Right cardiac atrium (tissue), 5 donors: ENCODE data around the gene FCAMR. TPM values are rescaled to one million over a fixed set of nuclear protein-coding genes. Genes with fewer than 3 reads are reported as not detected.

ENCODE experiments used
- ATAC-seq, 2 donors: fragments of 200-7000 bp; cut with Tn5 transposase; one replicate each; pipeline versions ENCODE4 v1.8.0 to v1.9.1; 2020; ENCODE audit warnings: moderate library complexity in 2 of 2, mild to moderate bottlenecking in 1 of 2
- DNase-seq, 3 donors: peaks; one replicate each; pipeline ENCODE4 v3.0.0-alpha.2; 2020
- H3K27ac ChIP-seq: one replicate; pipeline ENCODE4 v1.5.1; 2013; ENCODE audit warnings: mild to moderate bottlenecking, low read length, control low read depth, moderate library complexity
- H3K27me3 ChIP-seq: one replicate; pipeline ENCODE4 v1.6.1; 2013; ENCODE audit not compliant: control insufficient read depth, insufficient read depth
- H3K4me1 ChIP-seq: one replicate; pipeline ENCODE4 v1.6.1; 2013; ENCODE audit warnings: low read length; ENCODE audit not compliant: control insufficient read depth, insufficient read depth
- H3K4me3 ChIP-seq: one replicate; pipeline ENCODE4 v1.5.1; 2013; ENCODE audit warnings: low read length, control low read depth
- H3K9me3 ChIP-seq: one replicate; pipeline ENCODE4 v1.6.1; 2013; ENCODE audit warnings: low read length; ENCODE audit not compliant: control insufficient read depth
- WGBS: extraction: QIAGEN DNeasy Blood & Tissue Kit; methylation state at CpG from one replicate; pipeline ENCODE4 v1.1.7; 2013; 5-methylcytosine and 5-hydroxymethylcytosine counted together
- intact Hi-C, 4 donors: fragments of 100-400 bp; cut with DNase I; formaldehyde crosslinking; loops; one replicate each; pipeline versions ENCODE4 v1.11.0 to v1.14.0; 2022 to 2023
- polyA plus RNA-seq: library from polyadenylated mRNA; stranded (reverse); fragments of 200-250 nt; gene quantifications from one replicate; pipeline ENCODE4 v1.2.3, GENCODE V29; 2013
- total RNA-seq, 4 donors: library from RNA; stranded (reverse); fragmentation: NEBNext Ultra II Directional; extraction: Animal tissue kit (Norgen Biotek cat#: 25700); gene quantifications; one replicate each; pipeline ENCODE4 v1.2.1, GENCODE V29; 2021
- donor health status: healthy with polysubstance abuse.
- donor health status: DM: no; HTN: yes; CAD: no.
- donor health status: DM: no; HTN: no; CAD: no.
- donor health status: DM: no; HTN: yes; CAD: no; lungs with severe emphysema.
- donor health status: DM: yes; HTN: yes; CAD: no.

Gene FCAMR
- total and polyA plus RNA-seq, 5 donors, result not detected

DNA sequence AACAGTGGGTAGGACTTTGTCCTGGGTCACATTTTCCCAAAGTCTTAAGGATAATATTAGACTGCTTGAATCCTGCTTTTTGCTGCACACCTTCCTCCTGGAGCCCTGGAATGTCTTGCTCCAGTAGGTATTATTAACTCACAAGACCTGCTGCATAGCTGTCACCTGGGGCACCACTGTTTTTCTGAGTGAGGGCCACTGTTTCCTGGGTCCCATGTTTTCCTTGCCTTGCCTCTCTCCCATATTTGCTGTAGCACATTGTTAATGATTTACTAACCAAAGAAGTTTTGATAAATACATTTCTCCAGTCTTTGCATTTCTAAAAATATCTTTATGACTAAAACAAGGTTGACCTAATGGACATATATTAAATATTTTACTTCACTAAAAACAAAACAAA lies 22.5 kb upstream of the FCAMR start:
- H3K9me3 ChIP-seq, result no peaks in the 10 kb centered on the region
- no peak overlapping the region for H3K27ac ChIP-seq
- ATAC-seq, result no peak
- no peak for DNase-seq
- H3K4me1 ChIP-seq, result no peaks in the 10 kb centered on the region
- H3K4me3 ChIP-seq, result no peak overlapping the region
- no peaks in the 10 kb centered on the region for H3K27me3 ChIP-seq
- intact Hi-C loops, result no loop called here

DNA sequence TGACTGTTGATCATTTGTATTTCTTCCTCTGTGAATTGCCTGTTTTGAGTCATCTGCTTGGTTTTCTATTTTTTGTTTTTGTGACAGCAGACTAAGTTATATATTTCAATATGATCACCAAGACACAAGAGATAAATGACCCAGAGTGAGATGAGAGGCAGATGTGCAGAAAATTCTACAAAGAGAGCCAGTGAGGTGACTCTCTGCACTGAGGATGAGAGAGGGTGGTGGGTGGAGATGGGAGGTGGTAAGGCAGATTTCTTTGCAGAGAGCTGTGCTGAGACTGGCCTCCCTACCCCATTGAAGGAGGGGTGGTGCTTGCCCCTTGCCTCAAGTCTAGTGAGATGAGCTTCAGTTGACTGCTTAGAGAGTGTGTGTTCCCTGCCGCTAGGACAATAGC lies 17.6 kb upstream of the FCAMR start:
- H3K4me1 ChIP-seq, result no peaks in the 10 kb centered on the region
- no peak overlapping the region for H3K27ac ChIP-seq
- no peaks in the 10 kb centered on the region for H3K9me3 ChIP-seq
- no peak for ATAC-seq
- intact Hi-C loops, result loop anchor here in 1 of 4 donors (10.0 kb wide), 1 partner anchor 353 kb away; the partner anchor contains the start of gene DYRK3
- no peak for DNase-seq
- no peaks in the 10 kb centered on the region for H3K27me3 ChIP-seq
- H3K4me3 ChIP-seq, result no peak overlapping the region
- 93% methylated on average over 1 of the region's 1 CpG for WGBS

DNA sequence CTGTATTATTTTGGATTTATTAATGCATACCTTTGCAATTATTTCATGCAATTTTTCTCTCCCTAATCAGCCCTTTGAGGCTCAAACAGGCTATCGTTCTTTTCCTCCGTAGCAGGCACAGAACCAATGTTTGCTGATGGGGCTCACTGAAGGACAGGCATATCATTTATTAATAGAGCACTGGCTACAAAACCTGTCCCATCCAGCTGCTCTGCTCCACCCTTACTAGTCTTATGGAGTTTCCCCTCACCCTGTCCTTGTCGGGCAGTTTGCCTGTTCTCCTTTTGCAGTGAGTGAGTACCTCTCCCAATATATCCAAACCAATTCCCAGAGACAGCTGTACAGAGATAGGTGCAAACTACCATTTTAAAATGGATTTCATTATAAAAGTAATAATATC lies 16.6 kb upstream of the FCAMR start:
- intact Hi-C loops, result loop anchor here in 1 of 4 donors (10.0 kb wide), 1 partner anchor 352 kb away; the partner anchor contains the start of gene DYRK3
- H3K4me1 ChIP-seq, result no peaks in the 10 kb centered on the region
- no peak overlapping the region for H3K4me3 ChIP-seq
- no peaks in the 10 kb centered on the region for H3K27me3 ChIP-seq
- DNase-seq (no peak), ATAC-seq (no peak)
- no peak overlapping the region for H3K27ac ChIP-seq
- H3K9me3 ChIP-seq, result no peaks in the 10 kb centered on the region
- 57% methylated on average over 3 of the region's 3 CpGs for WGBS

DNA sequence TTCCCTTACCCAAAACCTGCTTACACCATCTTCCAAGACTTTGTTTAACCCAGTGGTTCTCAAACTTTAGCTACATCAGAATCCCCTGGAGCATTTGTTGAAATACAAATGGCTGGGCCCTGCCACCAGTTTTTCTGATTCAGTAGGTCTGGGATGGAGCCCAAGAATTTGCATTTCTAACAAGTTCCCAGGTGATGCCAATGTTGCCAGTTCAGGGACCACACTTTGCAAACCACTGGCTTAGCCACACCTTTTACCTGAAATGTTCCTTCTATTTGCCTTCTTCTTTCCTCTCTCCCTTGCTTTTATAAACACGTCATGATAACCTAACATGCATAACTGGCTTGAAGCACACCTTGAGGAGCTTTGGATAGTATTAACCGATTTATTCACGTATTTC lies 16.1 kb upstream of the FCAMR start:
- ATAC-seq (no peak), DNase-seq (no peak)
- H3K27me3 ChIP-seq, result no peaks in the 10 kb centered on the region
- WGBS, result 80% methylated on average over 3 of the region's 3 CpGs
- intact Hi-C loops, result loop anchor here in 1 of 4 donors (10.0 kb wide), 1 partner anchor 352 kb away; the partner anchor contains the start of gene DYRK3
- no peak overlapping the region for H3K27ac ChIP-seq
- H3K4me1 ChIP-seq, result no peaks in the 10 kb centered on the region
- H3K9me3 ChIP-seq, result no peaks in the 10 kb centered on the region
- H3K4me3 ChIP-seq, result no peak overlapping the region

DNA sequence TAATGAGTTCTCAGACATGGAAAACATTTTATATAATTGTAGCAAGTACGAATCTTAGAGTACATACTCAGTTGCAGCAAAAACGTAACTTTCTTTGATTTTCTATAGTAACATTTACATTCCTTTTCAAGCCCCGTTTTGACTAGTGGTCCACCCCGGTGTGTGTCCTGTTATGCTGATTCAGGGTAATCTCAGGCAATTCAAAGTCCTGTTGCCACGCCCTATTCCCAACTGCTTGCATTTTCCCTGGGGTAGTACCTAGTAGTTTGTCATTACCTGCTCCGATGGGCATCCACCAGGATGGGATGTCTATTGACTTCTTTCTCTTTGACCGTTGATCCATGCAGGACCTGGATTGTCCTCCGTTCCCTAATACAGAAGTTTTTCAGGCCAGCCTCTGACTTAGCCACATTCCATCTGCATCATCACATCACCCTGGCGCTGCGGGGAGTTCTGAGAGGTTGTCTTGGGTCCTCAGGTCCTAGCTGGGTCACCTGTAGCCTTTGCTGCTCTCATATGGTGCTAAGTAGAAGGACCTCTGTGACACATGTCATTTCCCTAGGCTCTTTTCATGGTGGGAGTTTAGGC lies 15.0 kb upstream of the FCAMR start:
- 65% methylated on average over 10 of the region's 10 CpGs for WGBS
- Histone ChIP-seq H3K4me1 (no peaks in the 10 kb centered on the region), H3K27me3 (no peaks in the 10 kb centered on the region), H3K4me3 (no peak overlapping the region), H3K9me3 (no peaks in the 10 kb centered on the region), H3K27ac (no peak overlapping the region)
- DNase-seq (no peak), ATAC-seq (no peak)
- intact Hi-C loops, result loop anchor here in 1 of 4 donors (10.0 kb wide), 1 partner anchor 350 kb away; the partner anchor contains the start of gene DYRK3

DNA sequence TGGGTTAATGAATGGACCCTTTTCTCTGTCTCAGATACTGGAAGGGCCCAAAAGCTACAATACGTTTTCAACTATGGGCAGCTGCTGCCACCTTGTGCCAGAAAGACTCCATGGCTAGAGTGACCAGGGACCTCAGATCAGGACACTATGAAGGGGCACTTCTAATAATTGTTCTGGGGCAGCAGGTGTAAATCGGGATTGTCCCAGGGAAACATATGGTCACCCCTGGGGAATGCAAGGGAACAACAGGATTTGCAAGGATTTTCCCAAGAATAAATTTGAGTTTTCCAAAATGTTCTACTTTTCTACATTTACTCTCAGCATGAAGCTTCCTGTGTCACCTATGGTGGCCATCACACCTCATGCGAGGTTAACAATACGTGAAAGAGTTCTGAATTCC lies 12.0 kb upstream of the FCAMR start:
- WGBS, result 26% methylated on average over 4 of the region's 4 CpGs
- DNase-seq, result peak; percentile 27 to 61 (median 58)
- intact Hi-C loops, result loop anchor here in 1 of 4 donors (10.0 kb wide), 1 partner anchor 347 kb away; the partner anchor contains the start of gene DYRK3

DNA sequence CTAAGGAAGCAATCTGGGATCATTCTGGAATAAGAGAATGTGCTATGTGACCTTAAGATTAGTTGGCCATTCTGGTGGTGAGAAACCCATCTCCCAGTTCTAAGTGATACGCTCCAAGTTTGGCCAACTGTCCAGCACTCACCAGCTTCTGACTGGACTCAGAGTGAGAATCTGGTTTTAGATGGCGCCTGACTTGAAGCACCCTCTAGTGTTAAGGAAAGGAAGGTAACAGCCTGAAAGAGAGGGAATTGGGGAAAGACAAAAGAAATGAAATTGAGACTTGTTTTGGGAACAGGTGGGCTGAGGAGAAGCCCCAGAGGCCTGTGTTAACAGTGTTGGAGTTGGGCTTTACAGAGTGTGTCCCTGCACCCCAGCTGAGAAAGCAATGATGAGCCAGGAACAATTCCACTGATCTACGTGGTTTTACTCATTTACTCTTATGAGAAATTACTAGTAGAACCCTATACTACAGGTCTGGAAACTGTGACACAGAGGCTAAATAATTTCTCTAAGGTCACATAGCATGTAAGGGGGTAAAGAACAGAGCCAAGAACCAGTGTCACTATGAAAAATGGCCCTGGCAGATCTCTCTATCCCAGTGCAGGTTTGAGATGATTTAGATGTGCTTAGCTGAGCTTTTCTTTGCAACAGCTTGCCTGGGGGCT lies 9.3 kb upstream of the FCAMR start:
- Histone ChIP-seq H3K27me3 (no peaks in the 10 kb centered on the region), H3K4me1 (no peaks in the 10 kb centered on the region), H3K9me3 (no peaks in the 10 kb centered on the region), H3K4me3 (no peak overlapping the region), H3K27ac (no peak overlapping the region)
- ATAC-seq (no peak), DNase-seq (no peak)
- WGBS, result 79% methylated on average over 3 of the region's 3 CpGs
- intact Hi-C loops, result loop anchor here in 1 of 4 donors (10.0 kb wide), 1 partner anchor 345 kb away; the partner anchor contains the start of gene DYRK3

More for the DNA sequence above, 12.0 kb upstream of the FCAMR start:
- H3K27ac ChIP-seq, result no peak overlapping the region
- H3K4me1 ChIP-seq, result no peaks in the 10 kb centered on the region
- no peak overlapping the region for H3K4me3 ChIP-seq
- peak; percentile 78 to 80 for ATAC-seq
- H3K9me3 ChIP-seq, result no peaks in the 10 kb centered on the region
- H3K27me3 ChIP-seq, result no peaks in the 10 kb centered on the region

DNA sequence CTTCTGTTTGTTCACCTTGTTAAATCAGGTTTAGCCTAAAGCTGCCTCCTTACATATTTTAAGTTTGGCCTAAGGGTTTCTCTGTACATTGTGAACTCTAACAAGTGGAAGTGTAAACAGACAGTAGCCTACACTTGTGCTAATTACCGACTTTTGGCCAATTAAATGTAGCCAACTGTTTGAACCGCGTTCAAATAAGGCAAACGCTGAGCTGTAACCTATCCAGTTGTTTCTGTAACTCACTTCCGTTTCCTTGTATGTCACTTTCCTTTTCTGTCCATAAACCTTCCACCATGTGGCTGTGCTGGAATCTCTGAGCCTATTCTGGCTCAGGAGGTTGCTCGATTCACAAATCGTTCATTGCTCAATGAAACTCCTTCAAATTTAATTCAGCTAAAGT lies 8.0 kb upstream of the FCAMR start:
- WGBS, result 83% methylated on average over 7 of the region's 7 CpGs
- H3K27me3 ChIP-seq, result no peaks in the 10 kb centered on the region
- no peak overlapping the region for H3K27ac ChIP-seq
- H3K4me3 ChIP-seq, result no peak overlapping the region
- no peak for DNase-seq
- ATAC-seq, result no peak
- intact Hi-C loops, result no loop called here
- no peaks in the 10 kb centered on the region for H3K9me3 ChIP-seq
- no peaks in the 10 kb centered on the region for H3K4me1 ChIP-seq

DNA sequence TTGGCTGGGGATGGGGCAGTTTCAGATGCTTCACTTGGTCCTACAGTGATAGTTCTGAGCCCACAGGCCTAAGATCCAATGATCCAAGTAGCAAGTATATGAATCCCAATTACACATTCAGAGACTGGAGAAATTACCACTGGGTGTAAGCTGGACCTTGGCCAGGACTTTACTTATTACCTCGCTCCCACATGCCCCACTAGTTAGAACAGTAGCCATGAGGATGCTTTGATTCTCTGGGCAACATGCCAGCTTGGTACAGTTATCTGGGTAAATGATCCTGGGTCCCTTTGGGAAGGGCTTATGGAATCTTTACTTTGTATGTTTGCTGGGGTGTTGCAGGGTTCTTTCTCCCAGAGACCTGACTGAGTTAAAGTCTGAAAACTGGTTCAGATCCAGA lies 5.0 kb upstream of the FCAMR start:
- ATAC-seq (no peak), DNase-seq (no peak)
- 70% methylated on average over 1 of the region's 1 CpG for WGBS
- Histone ChIP-seq H3K4me1 (no peaks in the 10 kb centered on the region), H3K4me3 (no peak overlapping the region), H3K27ac (no peak overlapping the region), H3K27me3 (no peaks in the 10 kb centered on the region), H3K9me3 (no peaks in the 10 kb centered on the region)
- intact Hi-C loops, result no loop called here

DNA sequence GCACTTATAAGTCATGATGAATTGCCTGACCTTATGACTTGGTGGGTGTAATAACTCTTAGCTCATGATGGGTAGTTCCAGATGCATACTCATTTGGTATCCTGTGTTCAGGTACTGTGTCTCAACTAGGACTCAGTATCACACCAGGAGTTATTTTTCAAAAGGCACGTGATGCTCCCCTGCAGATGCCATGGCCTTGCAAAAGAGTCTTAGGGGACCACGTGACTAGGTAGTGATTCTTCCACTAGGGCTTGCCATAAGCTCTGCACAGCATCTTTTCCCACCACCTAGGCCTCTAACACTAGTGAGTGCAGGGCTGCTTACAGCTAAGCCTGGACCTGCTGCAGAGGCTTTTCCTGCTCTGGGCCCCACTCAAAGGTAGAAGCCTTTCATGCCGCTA lies 3.9 kb upstream of the FCAMR start:
- no peaks in the 10 kb centered on the region for H3K4me1 ChIP-seq
- H3K4me3 ChIP-seq, result no peak overlapping the region
- no peaks in the 10 kb centered on the region for H3K9me3 ChIP-seq
- H3K27me3 ChIP-seq, result no peaks in the 10 kb centered on the region
- intact Hi-C loops, result no loop called here
- WGBS, result 89% methylated on average over 3 of the region's 3 CpGs
- no peak for ATAC-seq
- DNase-seq, result no peak
- no peak overlapping the region for H3K27ac ChIP-seq

DNA sequence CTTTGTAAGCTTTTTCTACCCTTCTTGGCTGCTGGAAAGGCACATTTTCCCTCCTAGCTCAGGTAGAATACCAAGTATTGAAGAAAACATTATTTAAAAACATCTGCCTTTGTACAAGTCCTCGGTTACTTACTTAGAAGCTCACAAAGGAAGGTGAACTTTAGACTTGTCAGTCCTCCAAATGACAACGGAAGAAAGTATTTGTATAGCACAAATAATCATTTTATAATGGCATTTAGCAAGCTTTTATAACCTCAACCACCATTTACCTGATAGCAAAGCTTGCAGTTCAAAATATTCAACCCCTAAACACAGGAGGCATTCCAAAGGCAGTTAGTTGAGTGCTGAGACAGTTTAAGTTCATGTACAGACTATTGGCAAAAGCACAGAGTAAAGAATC lies 2.5 kb upstream of the FCAMR start:
- Histone ChIP-seq H3K9me3 (no peaks in the 10 kb centered on the region), H3K27me3 (no peaks in the 10 kb centered on the region), H3K27ac (no peak overlapping the region), H3K4me3 (no peak overlapping the region), H3K4me1 (no peaks in the 10 kb centered on the region)
- 67% methylated on average over 2 of the region's 2 CpGs for WGBS
- no peak for DNase-seq
- intact Hi-C loops, result no loop called here
- no peak for ATAC-seq
